Caco-2 (cell line): ENCODE data around the gene TEX51. TPM values are rescaled to one million over a fixed set of nuclear protein-coding genes. Genes with fewer than 3 reads are reported as not detected.

ENCODE experiments used
- BruUV-seq: library from RNA; stranded (reverse); fragments of 400-500 nt; replicated peaks from 2 replicates; lab custom pipeline; 2021; lab: Mats Ljungman, UMichigan
- CTCF ChIA-PET: fragments of 300-600 bp; sonication (Branson Sonifier 250); formaldehyde crosslinking; loops from one replicate; lab custom pipeline; 2022; ENCODE audit warnings: antibody characterized with exemption; lab: Charles Lee
- POLR2A ChIA-PET: fragments of 300-600 bp; sonication (Branson Sonifier 250); formaldehyde crosslinking; loops from one replicate; lab custom pipeline; 2022; ENCODE audit warnings: antibody characterized with exemption; lab: Charles Lee
- DNase-seq, 2 experiments: peaks; one replicate each; pipeline versions ENCODE4 v3.0.0 to v3.0.0-alpha.2; 2020 to 2022
- H3K27me3 ChIP-seq: replicated peaks from 2 replicates; pipeline ENCODE4 v1.6.0; 2011; ENCODE audit warnings: low read length; ENCODE audit not compliant: control insufficient read depth, insufficient read depth
- H3K36me3 ChIP-seq: 2 replicates; pipeline ENCODE4 v1.5.1; 2011; ENCODE audit warnings: low read length; ENCODE audit not compliant: control insufficient read depth, insufficient read depth
- H3K4me1 ChIP-seq: fragments of 250-450 bp; sonication (Bioruptor Pico); 2 replicates; pipeline ENCODE4 v1.5.1; 2020; ENCODE audit warnings: mild to moderate bottlenecking
- H3K4me3 ChIP-seq: 2 replicates; pipeline ENCODE4 v1.5.1; 2011; ENCODE audit warnings: low read depth, mild to moderate bottlenecking, control low read depth, low read length
- H3K9me3 ChIP-seq: fragments of 250-450 bp; sonication (Bioruptor Pico); 2 replicates; pipeline ENCODE4 v1.5.1; 2020; ENCODE audit warnings: mild to moderate bottlenecking, moderate library complexity
- H3K27ac Mint-ChIP-seq: one replicate; pipeline ENCODE4 v1.8.0; 2022; ENCODE audit warnings: mixed read lengths; ENCODE audit not compliant: unreplicated experiment
- H3K27me3 Mint-ChIP-seq: one replicate; pipeline ENCODE4 v1.8.0; 2022; ENCODE audit warnings: mixed read lengths; ENCODE audit not compliant: insufficient read depth, unreplicated experiment
- H3K36me3 Mint-ChIP-seq: one replicate; pipeline ENCODE4 v1.8.0; 2022; ENCODE audit warnings: mild to moderate bottlenecking, mixed read lengths; ENCODE audit not compliant: insufficient read depth, unreplicated experiment
- H3K4me1 Mint-ChIP-seq: one replicate; pipeline ENCODE4 v1.8.0; 2022; ENCODE audit warnings: low read depth, mixed read lengths; ENCODE audit not compliant: unreplicated experiment
- H3K4me3 Mint-ChIP-seq: one replicate; pipeline ENCODE4 v1.8.0; 2022; ENCODE audit warnings: mild to moderate bottlenecking, moderate library complexity, mixed read lengths; ENCODE audit not compliant: unreplicated experiment
- H3K9me3 Mint-ChIP-seq: one replicate; pipeline ENCODE4 v1.8.0; 2022; ENCODE audit warnings: mixed read lengths; ENCODE audit not compliant: unreplicated experiment
- CTCF ChIP-seq, 2 experiments: fragments of 200-600 bp in 1 of 2; IDR thresholded peaks; 1 replicate in 1 of 2; 2 replicates in 1 of 2; pipeline versions ENCODE4 v1.5.1 to v1.8.0; 2011 to 2022; ENCODE audit warnings: antibody characterized with exemption in 1 of 2, control low read depth in 1 of 2, inconsistent platforms in 1 of 2, low read depth in 1 of 2, low read length in 1 of 2, mild to moderate bottlenecking in 1 of 2, moderate library complexity in 1 of 2; ENCODE audit not compliant: insufficient read depth in 1 of 2, severe bottlenecking in 1 of 2, unreplicated experiment in 1 of 2
- intact Hi-C: fragments of 100-400 bp; cut with micrococcal nuclease; formaldehyde crosslinking; loops from one replicate; pipeline ENCODE4 v1.10.0; 2022; ENCODE audit not compliant: unreplicated experiment
- total RNA-seq: library from RNA; stranded (reverse); gene quantifications from 2 replicates; pipeline ENCODE4 v1.2.3, GENCODE V29; 2022

Gene TEX51
- total RNA-seq, 1 experiment from 2014 or later, result not detected

DNA sequence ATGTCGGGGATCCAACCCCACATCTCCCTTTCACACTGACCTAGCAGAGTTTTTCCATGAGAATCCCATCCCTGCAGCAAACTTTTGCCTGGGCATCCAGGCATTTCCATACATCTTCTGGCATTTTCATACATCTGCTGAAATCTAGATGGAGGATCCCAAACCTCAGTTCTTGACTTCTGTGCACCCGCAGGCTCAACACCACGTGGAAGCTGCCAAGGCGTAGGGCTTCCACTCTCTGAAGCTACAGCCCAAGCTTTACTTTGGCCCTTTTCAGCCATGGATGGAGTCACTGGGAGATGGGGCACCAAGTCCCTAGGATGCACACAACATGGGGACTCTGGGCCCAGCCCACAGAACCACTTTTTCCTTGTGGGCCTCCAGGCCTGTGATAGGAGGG lies 32.2 kb upstream of the TEX51 start:
- TF ChIP-seq CTCF (IDR thresholded peaks at IDR 0.05; ENCODE audit: insufficient read depth in 1 of 2, low read depth in 1 of 2, low read length in 1 of 2, severe bottlenecking in 1 of 2, unreplicated experiment in 1 of 2), result no peak
- Mint-ChIP-seq H3K27me3 (peaks cover 9% of the 10 kb centered on the region), H3K36me3 (no peaks in the 10 kb centered on the region), H3K27ac (no peak overlapping the region), H3K4me3 (no peak overlapping the region), H3K4me1 (no peaks in the 10 kb centered on the region), H3K9me3 (peaks cover 16% of the 10 kb centered on the region)
- H3K36me3 ChIP-seq, result no peaks in the 10 kb centered on the region
- intact Hi-C loops, result loop anchor here (10.0 kb wide), 1 partner anchor 108 kb away; no protein-coding TSS in a partner anchor
- no TSS peak for BruUV-seq
- no peak for DNase-seq
- H3K4me3 ChIP-seq, result no peak overlapping the region
- peaks cover 10% of the 10 kb centered on the region; the same call in 1 of the 2 replicates for H3K9me3 ChIP-seq
- CTCF ChIA-PET, result no interaction called here
- no peaks in the 10 kb centered on the region for H3K27me3 ChIP-seq
- H3K4me1 ChIP-seq, result no peaks in the 10 kb centered on the region
- POLR2A ChIA-PET, result no interaction called here

GRCh38 chr2:126874961-126875360 lies 23.7 kb upstream of the TEX51 start:
- TF ChIP-seq CTCF (IDR thresholded peaks at IDR 0.05; ENCODE audit: insufficient read depth in 1 of 2, low read depth in 1 of 2, low read length in 1 of 2, severe bottlenecking in 1 of 2, unreplicated experiment in 1 of 2), result no peak
- Mint-ChIP-seq H3K9me3 (peaks cover 28% of the 10 kb centered on the region), H3K27me3 (peaks cover 3% of the 10 kb centered on the region), H3K27ac (no peak overlapping the region), H3K4me1 (no peaks in the 10 kb centered on the region), H3K4me3 (no peak overlapping the region), H3K36me3 (no peaks in the 10 kb centered on the region)
- Histone ChIP-seq H3K27me3 (no peaks in the 10 kb centered on the region), H3K9me3 (no peaks in the 10 kb centered on the region), H3K4me1 (no peaks in the 10 kb centered on the region), H3K4me3 (no peak overlapping the region), H3K36me3 (no peaks in the 10 kb centered on the region)
- no peak for DNase-seq
- no TSS peak for BruUV-seq
- intact Hi-C loops, result no loop called here
- CTCF ChIA-PET, result no interaction called here
- POLR2A ChIA-PET, result no interaction called here

- Mint-ChIP-seq H3K27me3 (peaks cover 3% of the 10 kb centered on the region), H3K4me3 (no peak overlapping the region), H3K9me3 (peaks cover 28% of the 10 kb centered on the region), H3K36me3 (no peaks in the 10 kb centered on the region), H3K27ac (no peak overlapping the region), H3K4me1 (no peaks in the 10 kb centered on the region)
- H3K4me1 ChIP-seq, result no peaks in the 10 kb centered on the region
- H3K36me3 ChIP-seq, result no peaks in the 10 kb centered on the region
- no peak for TF ChIP-seq CTCF (IDR thresholded peaks at IDR 0.05; ENCODE audit: insufficient read depth in 1 of 2, low read depth in 1 of 2, low read length in 1 of 2, severe bottlenecking in 1 of 2, unreplicated experiment in 1 of 2)
- ChIA-PET CTCF (no interaction called here), POLR2A (no interaction called here)
- H3K27me3 ChIP-seq, result no peaks in the 10 kb centered on the region
- H3K4me3 ChIP-seq, result no peak overlapping the region
- no peaks in the 10 kb centered on the region for H3K9me3 ChIP-seq
- BruUV-seq, result no TSS peak
- intact Hi-C loops, result no loop called here
- DNase-seq, result no peak
Measured at GRCh38 chr2:126876631-126877030, 22.1 kb upstream of the TEX51 start.
